ENCODE measurements around the gene VENTX. TPM values are rescaled to one million over a fixed set of nuclear protein-coding genes. Genes with fewer than 3 reads are reported as not detected.

VENTX gene
- total RNA-seq, 1 donor from 2014 or later = not detected

DNA sequence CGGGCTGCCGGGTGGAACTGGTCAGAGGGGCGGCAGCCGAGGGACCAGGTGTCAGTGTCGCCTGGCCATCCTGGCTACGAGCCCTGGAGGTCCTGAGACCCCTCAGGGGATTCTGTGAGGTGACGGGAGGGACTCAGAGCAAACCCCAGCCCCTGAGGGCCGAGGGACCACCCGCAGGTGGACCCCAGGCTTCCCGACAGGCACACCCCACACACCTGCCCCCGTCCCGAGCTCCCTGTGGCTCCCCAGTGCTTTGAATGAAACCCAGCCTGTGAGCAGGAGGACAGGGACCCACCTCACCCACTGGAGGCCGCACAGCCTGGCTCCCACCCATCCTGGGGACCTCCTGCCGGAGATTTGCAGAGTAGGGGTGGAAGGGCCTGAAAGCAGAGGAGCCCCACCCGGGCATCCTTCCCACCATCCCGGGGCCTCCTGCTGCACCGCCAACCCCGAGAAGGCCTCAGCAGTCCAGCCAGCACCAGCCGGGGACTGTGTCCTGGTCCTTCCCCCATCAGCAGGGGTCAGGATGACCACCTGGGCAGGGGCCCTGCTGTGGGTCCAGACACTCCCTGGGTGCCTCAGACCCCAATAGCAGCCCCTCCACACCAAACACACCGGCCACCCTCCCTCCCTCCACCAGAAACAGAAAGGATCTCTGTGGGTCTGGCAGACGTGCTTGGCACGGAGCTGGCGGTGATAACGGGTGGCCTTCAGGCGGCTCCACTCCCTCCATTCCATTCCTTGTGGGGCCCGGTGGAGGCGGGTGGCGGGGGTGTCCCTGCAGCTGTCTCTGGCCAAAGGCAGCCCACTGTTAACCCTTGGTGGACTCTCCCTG, 13.9 kb downstream of the VENTX start:
- intact Hi-C loops (cut with micrococcal nuclease) = no loop called here
- Mint-ChIP-seq H3K9me3 (no peaks in the 10 kb centered on the region), H3K27ac (no peak overlapping the region), H3K27me3 (ENCODE audit: low read depth) (peaks cover 4% of the 10 kb centered on the region), H3K36me3 (ENCODE audit: low read depth) (no peaks in the 10 kb centered on the region), H3K4me3 (ENCODE audit: low read depth) (no peak overlapping the region), H3K4me1 (ENCODE audit: low read depth) (no peaks in the 10 kb centered on the region)
- DNase-seq (ENCODE audit: low spot score) = no peak

DNA sequence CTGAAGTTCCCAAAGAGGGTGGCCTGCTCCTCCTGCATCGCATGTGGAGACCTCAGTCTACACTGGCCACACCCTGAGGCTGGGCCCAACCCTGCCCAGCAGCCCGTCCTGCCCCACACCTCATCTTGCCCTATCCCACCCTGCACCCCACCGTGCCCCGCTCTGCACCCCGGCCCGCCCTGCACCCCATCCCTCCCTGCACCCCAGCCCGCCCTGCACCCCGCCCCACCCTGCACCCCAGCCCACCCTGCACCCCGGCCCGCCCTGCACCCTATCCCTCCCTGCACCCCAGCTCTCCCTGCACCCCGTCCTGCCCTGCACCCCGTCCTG, 14.5 kb downstream of the VENTX start:
- DNase-seq (ENCODE audit: low spot score) = no peak
- Mint-ChIP-seq H3K36me3 (ENCODE audit: low read depth) (no peaks in the 10 kb centered on the region), H3K4me3 (ENCODE audit: low read depth) (no peak overlapping the region), H3K27ac (no peak overlapping the region), H3K27me3 (ENCODE audit: low read depth) (peaks cover 4% of the 10 kb centered on the region), H3K4me1 (ENCODE audit: low read depth) (peaks cover 3% of the 10 kb centered on the region), H3K9me3 (no peaks in the 10 kb centered on the region)
- intact Hi-C loops (cut with micrococcal nuclease) = no loop called here

DNA sequence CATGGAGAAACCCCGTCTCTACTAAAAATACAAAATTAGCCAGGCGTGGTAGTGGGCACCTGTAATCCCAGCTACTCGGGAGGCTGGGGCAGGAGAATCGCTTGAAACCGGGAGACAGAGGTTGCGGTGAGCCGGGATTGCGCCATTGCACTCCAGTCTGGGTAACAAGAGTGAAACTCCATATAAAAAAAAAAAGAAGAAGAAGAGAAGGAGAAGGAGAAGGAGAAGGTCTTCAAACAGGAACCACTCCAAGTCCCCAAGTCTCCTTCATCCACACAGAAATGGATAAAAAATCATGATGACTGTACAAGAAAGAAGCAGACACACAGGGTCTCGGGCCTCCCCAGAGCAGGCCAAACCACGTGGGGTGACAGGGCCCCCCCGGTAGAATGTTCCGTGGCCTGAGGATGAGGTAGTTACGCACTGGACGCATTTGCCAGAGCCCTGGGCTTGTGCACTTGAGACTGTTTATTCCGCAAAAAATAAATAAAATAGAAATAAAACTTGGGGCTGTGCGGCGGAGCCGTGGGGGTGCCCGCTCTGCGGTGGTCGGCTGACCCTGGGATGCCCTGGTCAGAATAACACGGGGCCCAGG, 15.8 kb downstream of the VENTX start:
- peaks cover 4% of the 10 kb centered on the region for H3K27me3 Mint-ChIP-seq (ENCODE audit: low read depth)
- H3K27ac Mint-ChIP-seq = no peak overlapping the region

DNA sequence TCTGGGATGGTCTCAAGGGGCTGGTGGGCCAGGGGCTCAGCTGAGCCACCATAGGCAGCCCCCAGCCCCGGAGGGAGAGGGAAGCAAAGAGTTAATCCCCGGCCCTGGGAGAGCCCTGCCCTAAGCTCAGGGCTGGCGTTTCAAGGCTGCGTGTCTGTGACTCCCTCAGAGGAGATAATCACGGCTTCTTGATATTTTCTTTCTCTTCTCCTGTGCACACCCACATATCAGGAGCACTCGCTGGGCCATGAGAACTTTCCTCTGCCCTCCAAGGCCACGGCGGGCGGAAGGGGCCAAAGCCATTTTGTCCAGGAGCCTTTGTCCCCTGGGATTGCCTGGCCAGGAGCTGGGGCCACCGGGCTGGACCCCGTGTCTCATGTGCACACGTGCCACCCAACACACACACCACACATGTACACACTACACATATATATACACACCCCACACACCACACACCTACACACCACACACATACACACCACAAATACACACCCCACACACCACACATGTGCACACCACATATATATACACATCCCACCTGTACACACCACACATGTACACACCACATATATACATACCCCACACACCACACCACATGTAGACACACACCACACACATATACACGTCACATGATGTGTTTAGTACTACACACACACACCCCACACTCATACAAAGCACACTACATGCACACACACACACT, 16.9 kb downstream of the VENTX start:
- DNase-seq (ENCODE audit: low spot score) = no peak
- intact Hi-C loops (cut with micrococcal nuclease) = no loop called here
- Mint-ChIP-seq H3K4me1 (ENCODE audit: low read depth) (peaks cover 15% of the 10 kb centered on the region), H3K4me3 (ENCODE audit: low read depth) (no peak overlapping the region), H3K36me3 (ENCODE audit: low read depth) (no peaks in the 10 kb centered on the region), H3K27me3 (ENCODE audit: low read depth) (peaks cover 4% of the 10 kb centered on the region), H3K9me3 (no peaks in the 10 kb centered on the region), H3K27ac (no peak overlapping the region)

More for the DNA sequence above, 15.8 kb downstream of the VENTX start:
- H3K36me3 Mint-ChIP-seq (ENCODE audit: low read depth) = no peaks in the 10 kb centered on the region
- peaks cover 8% of the 10 kb centered on the region for H3K4me1 Mint-ChIP-seq (ENCODE audit: low read depth)
- no peak overlapping the region for H3K4me3 Mint-ChIP-seq (ENCODE audit: low read depth)
- no peak for DNase-seq (ENCODE audit: low spot score)
- intact Hi-C loops (cut with micrococcal nuclease) = no loop called here
- H3K9me3 Mint-ChIP-seq = no peaks in the 10 kb centered on the region

DNA sequence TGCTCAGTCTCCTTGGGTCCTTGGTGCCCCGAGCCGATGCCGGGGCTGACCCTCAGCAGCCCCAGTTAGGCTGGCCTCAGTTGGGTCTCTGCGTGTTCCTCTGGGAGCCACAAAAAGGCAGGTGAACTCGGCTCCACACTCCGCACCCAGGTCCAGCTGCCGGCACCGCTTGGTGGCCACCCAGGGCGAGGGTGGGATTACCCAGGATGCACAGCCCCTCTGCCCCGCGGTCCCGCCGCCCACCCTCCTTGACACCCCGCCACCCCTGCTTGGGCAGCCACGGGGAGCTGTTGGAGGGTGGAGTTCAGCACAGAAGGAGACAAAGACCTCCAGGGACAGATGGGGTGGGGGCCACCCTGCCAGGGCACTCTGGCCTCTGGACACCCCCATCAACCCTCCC, 17.7 kb downstream of the VENTX start:
- H3K4me3 Mint-ChIP-seq (ENCODE audit: low read depth) = no peak overlapping the region
- peaks cover 1% of the 10 kb centered on the region for H3K27me3 Mint-ChIP-seq (ENCODE audit: low read depth)
- no peak overlapping the region for H3K27ac Mint-ChIP-seq
- H3K9me3 Mint-ChIP-seq = no peaks in the 10 kb centered on the region
- H3K36me3 Mint-ChIP-seq (ENCODE audit: low read depth) = no peaks in the 10 kb centered on the region
- no peak for DNase-seq (ENCODE audit: low spot score)
- intact Hi-C loops (cut with micrococcal nuclease) = no loop called here
- peaks cover 23% of the 10 kb centered on the region for H3K4me1 Mint-ChIP-seq (ENCODE audit: low read depth)

DNA sequence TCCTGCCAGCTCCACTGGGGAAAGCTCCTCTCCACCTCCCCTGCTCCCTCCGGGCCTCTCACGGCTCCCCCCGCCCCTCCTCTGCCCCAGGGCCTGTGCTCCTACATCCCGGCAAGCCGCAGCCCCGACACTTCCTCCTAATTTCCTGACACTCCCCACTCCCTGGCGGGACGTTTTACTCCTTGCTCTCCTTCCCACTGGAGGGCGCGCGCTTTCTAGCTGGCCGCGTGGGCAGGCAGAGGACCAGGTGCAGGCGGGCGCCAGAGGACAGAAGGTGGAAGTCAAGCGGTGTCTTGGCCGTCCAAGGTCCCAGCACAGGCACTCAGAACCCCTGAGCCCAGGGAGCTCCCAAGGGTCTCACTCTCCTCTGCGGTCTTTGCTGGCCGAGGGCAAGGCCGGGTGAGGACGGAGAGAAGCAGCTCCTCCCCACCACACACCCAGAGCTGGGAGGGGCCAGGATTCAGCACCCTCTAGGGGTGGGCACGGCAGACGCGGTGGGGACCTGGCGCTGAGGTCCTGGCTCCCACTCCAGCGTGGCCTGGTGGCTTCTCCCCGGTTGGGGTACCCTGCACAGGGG, 19.9 kb downstream of the VENTX start:
- H3K27me3 Mint-ChIP-seq (ENCODE audit: low read depth) = no peaks in the 10 kb centered on the region
- H3K9me3 Mint-ChIP-seq = no peaks in the 10 kb centered on the region
- peaks cover 33% of the 10 kb centered on the region for H3K4me1 Mint-ChIP-seq (ENCODE audit: low read depth)
- DNase-seq (ENCODE audit: low spot score) = no peak
- intact Hi-C loops (cut with micrococcal nuclease) = no loop called here
- H3K36me3 Mint-ChIP-seq (ENCODE audit: low read depth) = peaks cover 3% of the 10 kb centered on the region
- H3K4me3 Mint-ChIP-seq (ENCODE audit: low read depth) = peak overlapping the region; percentile 45
- peak overlapping the region; percentile 81 for H3K27ac Mint-ChIP-seq

DNA sequence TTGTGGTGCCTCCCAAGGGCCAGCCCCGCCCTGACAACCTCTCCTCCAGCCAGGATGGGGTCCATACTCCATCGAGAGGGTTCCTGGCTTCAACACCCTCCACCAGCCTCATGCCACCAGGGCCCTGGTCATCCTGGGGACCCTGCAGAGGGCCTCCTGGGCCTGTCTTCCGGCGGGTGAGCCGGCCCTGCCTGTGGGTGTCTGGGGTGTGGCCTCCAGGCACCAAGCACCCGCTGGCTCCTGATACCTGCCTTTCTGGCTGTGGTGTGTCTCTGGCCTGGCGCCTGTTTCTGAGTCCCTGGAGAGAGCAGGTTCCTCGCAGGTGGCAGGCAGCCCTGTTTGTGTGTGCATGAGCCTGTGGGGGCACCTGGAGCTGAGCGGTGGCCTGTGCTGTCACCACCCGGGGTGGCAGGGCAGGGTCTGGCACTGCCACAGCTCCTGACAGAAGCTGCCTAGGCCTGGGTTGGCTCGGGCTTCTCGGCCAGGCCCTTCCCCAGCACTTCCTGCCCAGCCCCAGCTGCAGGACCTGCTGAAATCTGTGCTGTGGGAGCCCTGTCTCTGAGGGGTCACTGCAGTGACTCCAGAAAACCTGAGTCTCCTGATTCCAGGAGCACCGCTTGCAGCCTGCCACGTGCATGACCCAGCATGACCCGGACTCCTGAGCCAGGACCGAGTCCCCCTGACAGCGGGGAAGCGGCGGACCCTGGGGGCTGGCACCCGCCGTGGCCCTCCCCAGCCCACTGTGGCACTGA, 20.6 kb downstream of the VENTX start:
- Mint-ChIP-seq H3K27me3 (ENCODE audit: low read depth) (no peaks in the 10 kb centered on the region), H3K36me3 (ENCODE audit: low read depth) (peaks cover 10% of the 10 kb centered on the region), H3K4me1 (ENCODE audit: low read depth) (peaks cover 34% of the 10 kb centered on the region), H3K27ac (peak overlapping the region; percentile 81), H3K4me3 (ENCODE audit: low read depth) (peak overlapping the region; percentile 33), H3K9me3 (no peaks in the 10 kb centered on the region)
- no peak for DNase-seq (ENCODE audit: low spot score)
- intact Hi-C loops (cut with micrococcal nuclease) = no loop called here

DNA sequence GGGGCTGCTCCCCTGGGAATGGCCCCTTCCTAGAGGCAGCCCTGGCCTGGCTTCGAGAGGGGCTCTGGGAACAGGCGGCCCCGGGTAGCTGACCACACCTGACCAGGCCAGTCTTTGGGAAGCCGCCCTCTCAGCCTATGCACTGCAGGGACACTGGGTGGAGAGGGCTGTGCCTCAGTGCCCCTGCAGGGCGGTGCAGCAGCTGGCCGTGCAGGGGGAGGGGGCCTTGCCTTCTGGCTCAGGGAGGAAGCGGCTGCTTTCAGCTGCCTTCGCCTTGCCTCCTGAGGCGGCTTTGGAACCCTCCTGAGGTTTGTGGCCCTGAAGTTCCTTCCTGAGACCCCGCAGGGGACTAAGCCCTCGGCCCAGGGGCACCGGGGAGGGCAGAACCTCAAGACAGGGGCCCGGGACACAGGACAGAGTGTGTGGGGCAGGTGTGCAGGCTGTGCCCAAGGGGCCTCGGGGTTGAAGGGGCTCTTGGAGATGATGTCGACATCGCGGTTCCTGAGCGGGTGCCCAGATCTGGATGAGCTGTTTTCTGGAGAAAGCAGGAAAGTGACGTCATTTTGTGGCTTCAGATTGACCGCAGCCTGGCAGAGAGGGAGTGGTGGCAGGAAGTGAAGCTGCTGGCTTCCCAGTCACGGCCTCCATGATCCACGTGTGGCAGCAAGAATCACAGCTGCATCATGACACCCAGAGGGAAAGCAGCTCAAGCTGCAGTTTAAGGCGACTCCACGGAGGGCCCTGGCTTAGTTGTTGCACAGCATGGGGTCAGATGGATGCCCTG, 21.4 kb downstream of the VENTX start:
- peak; percentile 80 for DNase-seq (ENCODE audit: low spot score)
- H3K4me3 Mint-ChIP-seq (ENCODE audit: low read depth) = peak overlapping the region; percentile 51
- H3K27me3 Mint-ChIP-seq (ENCODE audit: low read depth) = no peaks in the 10 kb centered on the region
- no peaks in the 10 kb centered on the region for H3K9me3 Mint-ChIP-seq
- peak overlapping the region; percentile 89 for H3K27ac Mint-ChIP-seq
- intact Hi-C loops (cut with micrococcal nuclease) = no loop called here
- peaks cover 36% of the 10 kb centered on the region for H3K4me1 Mint-ChIP-seq (ENCODE audit: low read depth)
- peaks cover 12% of the 10 kb centered on the region for H3K36me3 Mint-ChIP-seq (ENCODE audit: low read depth)

DNA sequence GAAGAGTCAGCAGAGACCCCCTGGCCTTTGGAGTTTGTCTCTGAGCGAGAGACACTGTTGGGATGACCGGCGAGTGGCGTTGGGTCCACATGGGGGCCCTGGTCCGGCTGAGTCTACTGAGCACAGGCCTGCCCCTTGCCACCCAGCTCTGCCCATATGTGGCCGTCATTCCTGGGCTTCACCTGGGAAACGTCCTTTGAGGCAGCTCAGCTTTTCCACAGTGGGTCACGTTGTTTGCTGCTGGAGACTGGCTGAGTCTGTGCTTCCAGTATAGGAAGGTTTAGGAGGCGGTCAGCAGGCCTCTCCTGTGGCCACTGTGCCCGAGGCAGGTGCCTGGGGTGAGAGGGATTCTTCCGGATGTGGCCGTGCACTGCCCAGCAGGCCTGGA, 21.9 kb downstream of the VENTX start:
- DNase-seq (ENCODE audit: low spot score) = no peak
- Mint-ChIP-seq H3K36me3 (ENCODE audit: low read depth) (peaks cover 18% of the 10 kb centered on the region), H3K4me3 (ENCODE audit: low read depth) (peak overlapping the region; percentile 51), H3K27me3 (ENCODE audit: low read depth) (no peaks in the 10 kb centered on the region), H3K4me1 (ENCODE audit: low read depth) (peaks cover 42% of the 10 kb centered on the region), H3K9me3 (no peaks in the 10 kb centered on the region), H3K27ac (peak overlapping the region; percentile 89)
- intact Hi-C loops (cut with micrococcal nuclease) = no loop called here

DNA sequence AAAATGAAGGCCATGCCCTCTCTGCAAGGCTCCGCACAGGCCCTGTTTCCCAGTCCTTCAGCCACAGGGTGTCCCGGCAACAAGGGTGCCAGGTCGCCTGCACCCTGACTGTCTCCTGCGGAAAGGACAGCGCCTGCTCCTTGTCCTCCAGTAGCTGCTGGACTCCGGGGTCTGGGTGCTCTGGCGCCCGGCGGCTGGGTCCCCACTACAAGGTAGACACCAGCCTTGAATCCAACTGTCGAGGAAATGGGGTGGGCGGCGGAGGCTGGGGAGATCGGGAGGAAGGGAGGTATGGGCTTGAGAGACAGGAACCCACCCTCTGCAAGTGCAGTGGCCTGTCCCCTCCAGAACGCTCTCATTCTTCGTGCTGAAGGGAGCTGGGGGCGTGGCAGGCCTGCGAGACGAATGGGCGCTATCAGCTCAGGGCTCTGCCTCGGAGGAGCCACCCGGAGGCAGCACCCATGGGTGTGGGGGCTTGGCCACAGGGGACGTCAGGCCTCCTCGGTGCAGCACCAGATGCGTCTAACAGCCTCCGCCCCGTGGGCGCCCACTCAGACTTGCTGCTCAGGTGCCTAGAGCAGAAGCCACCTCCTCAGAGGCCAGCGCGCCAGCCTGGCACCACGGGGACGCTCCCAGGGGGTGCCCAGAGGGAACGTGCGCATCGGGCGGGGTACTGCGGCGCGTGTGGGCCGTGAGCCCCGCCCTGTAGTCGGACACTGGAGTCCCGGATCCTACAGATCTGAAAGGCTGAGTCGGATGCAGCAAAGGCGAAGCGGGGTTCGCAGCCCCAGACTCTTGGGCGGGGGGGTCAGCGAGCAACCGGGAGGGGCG, 23.5 kb downstream of the VENTX start:
- Mint-ChIP-seq H3K27ac (peak overlapping the region; percentile 90), H3K27me3 (ENCODE audit: low read depth) (no peaks in the 10 kb centered on the region), H3K4me3 (ENCODE audit: low read depth) (peak overlapping the region; percentile 79), H3K36me3 (ENCODE audit: low read depth) (peaks cover 30% of the 10 kb centered on the region), H3K9me3 (no peaks in the 10 kb centered on the region), H3K4me1 (ENCODE audit: low read depth) (peaks cover 53% of the 10 kb centered on the region)
- peak; percentile 53 for DNase-seq (ENCODE audit: low spot score)
- intact Hi-C loops (cut with micrococcal nuclease) = loop anchor here (1.0 kb wide), 2 partner anchors 14 to 48 kb away; no protein-coding TSS in a partner anchor

DNA sequence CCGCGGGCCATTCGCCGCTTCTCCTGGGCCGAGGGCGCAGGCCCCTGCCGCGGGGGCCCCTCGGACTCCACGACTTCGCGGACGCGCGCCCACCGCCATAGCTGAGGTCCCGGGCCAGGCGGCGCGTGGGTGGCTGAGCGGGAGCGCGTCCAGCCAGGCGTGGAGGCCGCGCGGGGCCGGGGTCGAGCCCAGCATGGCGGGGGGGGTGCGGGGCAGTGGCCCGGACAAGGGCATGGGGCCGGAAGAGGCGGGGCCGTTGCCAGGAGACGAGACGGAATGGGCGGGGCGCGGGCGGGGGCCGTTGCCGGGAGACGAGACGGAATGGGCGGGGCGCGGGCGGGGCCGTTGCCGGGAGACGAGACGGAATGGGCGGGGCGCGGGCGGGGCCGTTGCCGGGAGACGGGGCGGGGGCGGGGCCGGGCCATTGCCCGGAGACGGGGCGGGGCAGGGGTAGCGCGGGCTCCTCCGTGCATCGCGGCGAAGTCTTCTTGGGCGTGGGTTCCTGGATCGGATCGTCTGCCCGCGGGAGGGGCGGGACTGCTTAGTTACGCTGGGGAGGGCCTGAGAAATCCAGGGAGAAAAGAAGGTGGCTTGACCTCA, 24.2 kb downstream of the VENTX start:
- no peaks in the 10 kb centered on the region for H3K27me3 Mint-ChIP-seq (ENCODE audit: low read depth)
- peak overlapping the region; percentile 79 for H3K4me3 Mint-ChIP-seq (ENCODE audit: low read depth)
- peaks cover 53% of the 10 kb centered on the region for H3K4me1 Mint-ChIP-seq (ENCODE audit: low read depth)
- H3K27ac Mint-ChIP-seq = no peak overlapping the region
- no peaks in the 10 kb centered on the region for H3K9me3 Mint-ChIP-seq
- peaks cover 30% of the 10 kb centered on the region for H3K36me3 Mint-ChIP-seq (ENCODE audit: low read depth)
- DNase-seq (ENCODE audit: low spot score) = peak; percentile 79
- intact Hi-C loops (cut with micrococcal nuclease) = loop anchor here (1.0 kb wide), 2 partner anchors 13 to 47 kb away; no protein-coding TSS in a partner anchor

Measured in activated T-helper 2 cell treated with anti-CD3 and anti-CD28 coated beads, Interferon-gamma antibody, Interleukin-2, Interleukin-4, amounts not matched to agents 10 μg/mL and 5 μg/mL and 100 μg/mL, durations not matched to agents 14 hours and 24 hours and 36 hours (primary cell).